CD14-positive monocyte (primary cell): ENCODE data around the gene SLC37A1. TPM values are rescaled to one million over a fixed set of nuclear protein-coding genes. Genes with fewer than 3 reads are reported as not detected.

Experiments
- DNase-seq, 3 donors: peaks; one replicate each; pipeline ENCODE4 v3.0.0-alpha.2; 2011 to 2022
- H2AFZ ChIP-seq: 2 replicates; pipeline ENCODE4 v1.6.0; 2012; ENCODE audit warnings: mild to moderate bottlenecking, low read depth, low read length, inconsistent platforms; ENCODE audit not compliant: insufficient read depth, poor library complexity, severe bottlenecking
- H3K27ac ChIP-seq, 2 donors: 1 replicate in 1 of 2; 2 replicates in 1 of 2; pipeline ENCODE4 v1.5.1; 2012 to 2013; ENCODE audit warnings: low read length in 2 of 2, control low read depth in 1 of 2, inconsistent platforms in 1 of 2, low read depth in 1 of 2, mild to moderate bottlenecking in 1 of 2
- H3K27me3 ChIP-seq, 2 donors: one replicate each; pipeline versions ENCODE4 v1.6.0 to v1.6.1; 2011 to 2013; ENCODE audit warnings: low read length in 2 of 2; ENCODE audit not compliant: control insufficient read depth in 2 of 2, insufficient read depth in 2 of 2
- H3K36me3 ChIP-seq, 2 donors: replicated peaks in 1 of 2; 1 replicate in 1 of 2; 2 replicates in 1 of 2; pipeline versions ENCODE4 v1.5.1 to v1.6.1; 2012 to 2013; ENCODE audit warnings: low read length in 2 of 2, control low read depth in 1 of 2, inconsistent platforms in 1 of 2, mild to moderate bottlenecking in 1 of 2; ENCODE audit not compliant: insufficient read depth in 2 of 2, control insufficient read depth in 1 of 2
- H3K4me1 ChIP-seq, 2 donors: 1 replicate in 1 of 2; 2 replicates in 1 of 2; pipeline versions ENCODE4 v1.5.1 to v1.6.1; 2012 to 2013; ENCODE audit warnings: low read length in 2 of 2, control low read depth in 1 of 2, inconsistent platforms in 1 of 2, mild to moderate bottlenecking in 1 of 2, moderate library complexity in 1 of 2; ENCODE audit not compliant: insufficient read depth in 2 of 2, control insufficient read depth in 1 of 2
- H3K4me2 ChIP-seq: replicated peaks from 2 replicates; pipeline ENCODE3; 2012; ENCODE audit warnings: low read length, moderate library complexity, mild to moderate bottlenecking; ENCODE audit not compliant: poor library complexity, severe bottlenecking; ENCODE audit errors: extremely low read depth
- H3K4me3 ChIP-seq, 3 experiments: fragments of 200-600 bp in 1 of 3; sonication (generic) in 1 of 3; replicated peaks in 1 of 3; 1 replicate in 2 of 3; 2 replicates in 1 of 3; pipeline ENCODE4 v1.5.1; 2011 to 2013; ENCODE audit warnings: low read length in 3 of 3, mild to moderate bottlenecking in 3 of 3, control low read depth in 2 of 3, low read depth in 2 of 3, inconsistent platforms in 1 of 3, moderate library complexity in 1 of 3
- H3K79me2 ChIP-seq: 2 replicates; pipeline ENCODE4 v1.6.0; 2012; ENCODE audit warnings: mild to moderate bottlenecking, control low read depth, inconsistent platforms, low read length, moderate library complexity; ENCODE audit not compliant: insufficient read depth
- H3K9ac ChIP-seq: 2 replicates; pipeline ENCODE4 v1.6.0; 2017; ENCODE audit warnings: low read length, mild to moderate bottlenecking; ENCODE audit not compliant: insufficient read depth, poor library complexity, severe bottlenecking
- H3K9me3 ChIP-seq, 2 donors: replicated peaks in 1 of 2; 1 replicate in 1 of 2; 2 replicates in 1 of 2; pipeline versions ENCODE4 v1.5.1 to v1.6.1; 2012 to 2013; ENCODE audit warnings: low read length in 2 of 2, control low read depth in 1 of 2; ENCODE audit not compliant: control insufficient read depth in 1 of 2, insufficient read depth in 1 of 2
- H4K20me1 ChIP-seq: 2 replicates; pipeline ENCODE4 v1.6.0; 2012; ENCODE audit warnings: mild to moderate bottlenecking, low read length, control low read depth, moderate library complexity; ENCODE audit not compliant: insufficient read depth
- H3K27ac Mint-ChIP-seq, 7 donors: one replicate each; pipeline ENCODE4 v1.8.0; 2020; ENCODE audit warnings: mild to moderate bottlenecking in 7 of 7, mixed read lengths in 7 of 7, moderate library complexity in 6 of 7, inconsistent platforms in 2 of 7
- H3K27me3 Mint-ChIP-seq, 3 donors: one replicate each; pipeline ENCODE4 v1.8.0; 2021 to 2022; ENCODE audit warnings: low read depth in 3 of 3, mild to moderate bottlenecking in 3 of 3, mixed read lengths in 3 of 3, moderate library complexity in 3 of 3, inconsistent platforms in 1 of 3
- H3K36me3 Mint-ChIP-seq, 2 donors: one replicate each; pipeline ENCODE4 v1.8.0; 2020; ENCODE audit warnings: mixed read lengths in 2 of 2, inconsistent platforms in 1 of 2, mild to moderate bottlenecking in 1 of 2
- H3K4me1 Mint-ChIP-seq: one replicate; pipeline ENCODE4 v1.8.0; 2020; ENCODE audit warnings: mild to moderate bottlenecking, mixed read lengths
- H3K4me3 Mint-ChIP-seq, 2 donors: one replicate each; pipeline ENCODE4 v1.8.0; 2020; ENCODE audit warnings: mild to moderate bottlenecking in 2 of 2, mixed read lengths in 2 of 2, moderate library complexity in 1 of 2
- H3K9me3 Mint-ChIP-seq, 7 donors: one replicate each; pipeline ENCODE4 v1.8.0; 2020 to 2022; ENCODE audit warnings: mixed read lengths in 7 of 7, mild to moderate bottlenecking in 6 of 7, moderate library complexity in 6 of 7, inconsistent platforms in 2 of 7
- CTCF ChIP-seq: fragments of 200-600 bp; IDR thresholded peaks from one replicate; pipeline ENCODE4 v1.8.0; 2022; ENCODE audit warnings: antibody characterized with exemption, mild to moderate bottlenecking
- WGBS: methylation state at CpG from one replicate; pipeline ENCODE4 v1.1.5; 2013; ENCODE audit warnings: missing lambda C conversion rate; ENCODE audit not compliant: insufficient coverage; 5-methylcytosine and 5-hydroxymethylcytosine counted together
- intact Hi-C, 2 donors: fragments of 100-400 bp; cut with micrococcal nuclease; formaldehyde crosslinking; loops; one replicate each; pipeline versions ENCODE4 v1.15.0 to v1.15.1; 2023
- polyA plus RNA-seq, 3 donors: library from polyadenylated mRNA; depleted of rRNA in 1 of 3; unstranded in 2 of 3; stranded (reverse) in 1 of 3; fragments of 300-500 nt in 2 of 3; fragments of >200 nt in 1 of 3; fragmentation: Illumina TruSeq in 2 of 3; gene quantifications; 1 replicate in 2 of 3; 2 replicates in 1 of 3; pipeline ENCODE4 v1.2.3, GENCODE V29; 2012 to 2021

Gene SLC37A1
- polyA plus RNA-seq, 3 donors = 2.7 to 12.4 (median 4.3) TPM

- WGBS = 94% methylated on average over 19 of the region's 21 CpGs
- Histone ChIP-seq H3K9me3 (peaks cover 0 to 3% of the 10 kb centered on the region in 2 donors), H3K4me2 (peak overlapping the region; percentile 44), H4K20me1 (no peaks in the 10 kb centered on the region), H3K9ac (no peak overlapping the region), H3K36me3 (no peaks in the 10 kb centered on the region), H3K4me3 (no peak overlapping the region), H2AFZ (no peak overlapping the region), H3K79me2 (no peaks in the 10 kb centered on the region), H3K4me1 (peaks cover 5 to 6% of the 10 kb centered on the region in 2 donors), H3K27me3 (peaks cover 0 to 6% of the 10 kb centered on the region in 2 donors), H3K27ac (no peak overlapping the region)
- Mint-ChIP-seq H3K27ac (no peak overlapping the region), H3K4me1 (no peaks in the 10 kb centered on the region), H3K9me3 (peaks cover 0 to 8% (median 2%) of the 10 kb centered on the region in 7 donors), H3K36me3 (no peaks in the 10 kb centered on the region), H3K27me3 (peaks cover 0 to 4% (median 3%) of the 10 kb centered on the region in 3 donors), H3K4me3 (no peak overlapping the region)
- DNase-seq = no peak
- no peak for TF ChIP-seq CTCF
- intact Hi-C loops = no loop called here
These were observed 103.3 kb downstream of the SLC37A1 start for GRCh38 chr21:42616941-42617340.

GRCh38 chr21:42617486-42617885 is 103.8 kb downstream of the SLC37A1 start:
- H3K4me2 ChIP-seq = no peak overlapping the region
- H3K27me3 ChIP-seq = peaks cover 0 to 6% of the 10 kb centered on the region in 2 donors
- H3K9me3 ChIP-seq = peaks cover 0 to 3% of the 10 kb centered on the region in 2 donors
- no peak for TF ChIP-seq CTCF
- peaks cover 0 to 4% (median 2%) of the 10 kb centered on the region in 7 donors for H3K9me3 Mint-ChIP-seq
- no peaks in the 10 kb centered on the region for H4K20me1 ChIP-seq
- peaks cover 0 to 4% (median 3%) of the 10 kb centered on the region in 3 donors for H3K27me3 Mint-ChIP-seq
- no peaks in the 10 kb centered on the region for H3K36me3 Mint-ChIP-seq
- peaks cover 5 to 6% of the 10 kb centered on the region in 2 donors for H3K4me1 ChIP-seq
- H3K9ac ChIP-seq = no peak overlapping the region
- no peaks in the 10 kb centered on the region for H3K4me1 Mint-ChIP-seq
- 96% methylated on average over 16 of the region's 23 CpGs for WGBS
- DNase-seq = no peak
- no peaks in the 10 kb centered on the region for H3K79me2 ChIP-seq
- no peak overlapping the region for H3K27ac Mint-ChIP-seq
- H3K4me3 Mint-ChIP-seq = no peak overlapping the region
- H3K36me3 ChIP-seq = no peaks in the 10 kb centered on the region
- no peak overlapping the region for H3K4me3 ChIP-seq
- no peak overlapping the region for H2AFZ ChIP-seq
- H3K27ac ChIP-seq = no peak overlapping the region
- intact Hi-C loops = no loop called here
